ENCODE results near the gene GNAL.

Gene GNAL

DNA sequence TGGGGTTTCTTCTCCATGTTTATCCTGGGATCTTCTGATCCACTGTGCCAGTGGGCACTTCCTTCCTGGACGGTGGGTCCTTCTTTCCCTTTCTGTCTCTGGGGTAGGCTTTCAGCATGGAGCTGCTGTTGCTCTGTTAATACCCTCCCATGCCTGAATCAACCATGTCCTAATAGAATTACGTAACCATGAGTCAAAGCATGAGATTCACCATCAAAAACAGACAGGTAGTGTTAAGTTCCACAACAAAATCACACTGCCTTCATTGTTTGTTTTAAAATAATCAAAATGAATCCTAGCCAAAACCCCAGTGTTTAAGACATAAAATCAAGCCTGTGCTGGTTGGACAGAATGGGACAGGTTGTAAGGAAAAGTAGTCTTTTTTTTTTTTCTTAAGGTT is 37.5 kb downstream of the GNAL start:
- no peak for DNase-seq (ENCODE audit: low read depth)

DNA sequence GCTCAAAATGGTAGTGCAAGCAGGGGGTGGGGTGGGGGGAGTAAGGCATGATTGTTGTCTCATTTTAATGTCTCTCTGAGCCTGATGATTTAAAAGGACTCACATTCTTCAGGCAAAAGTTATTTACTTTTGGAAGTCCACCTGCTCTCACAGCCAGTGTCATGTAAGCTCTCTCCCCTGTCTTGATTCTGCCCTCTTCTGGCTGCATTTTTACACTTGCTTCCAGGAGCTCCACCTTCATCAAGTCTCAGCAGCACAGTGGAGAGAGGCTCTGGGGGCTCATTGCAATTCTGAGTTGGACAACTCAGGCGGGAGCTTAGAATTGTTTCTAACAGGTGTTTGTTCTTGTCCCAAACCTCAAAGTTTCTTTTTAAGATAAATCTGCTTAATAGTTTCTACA is 39.2 kb downstream of the GNAL start:
- DNase-seq (ENCODE audit: low read depth), result peak; percentile 1

DNA sequence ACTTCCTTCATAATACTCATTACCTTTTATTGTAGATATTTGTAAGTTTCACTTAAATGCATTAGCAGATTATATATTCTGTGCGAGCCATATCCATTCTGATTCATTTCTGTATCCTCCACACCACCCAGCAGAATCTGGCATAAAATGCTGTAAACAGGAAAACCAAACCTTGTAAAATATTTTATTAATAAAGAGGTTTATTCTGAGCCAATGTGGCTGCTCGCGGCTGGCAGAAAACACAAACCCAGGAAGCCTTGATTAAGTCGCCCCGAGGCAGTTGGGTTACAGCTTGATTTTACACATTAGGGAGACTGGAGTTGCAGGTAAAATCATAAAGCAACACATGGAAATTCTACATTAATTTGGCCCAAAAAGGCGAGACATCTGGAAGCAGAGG is 40.5 kb downstream of the GNAL start:
- no peak for DNase-seq (ENCODE audit: low read depth)

DNA sequence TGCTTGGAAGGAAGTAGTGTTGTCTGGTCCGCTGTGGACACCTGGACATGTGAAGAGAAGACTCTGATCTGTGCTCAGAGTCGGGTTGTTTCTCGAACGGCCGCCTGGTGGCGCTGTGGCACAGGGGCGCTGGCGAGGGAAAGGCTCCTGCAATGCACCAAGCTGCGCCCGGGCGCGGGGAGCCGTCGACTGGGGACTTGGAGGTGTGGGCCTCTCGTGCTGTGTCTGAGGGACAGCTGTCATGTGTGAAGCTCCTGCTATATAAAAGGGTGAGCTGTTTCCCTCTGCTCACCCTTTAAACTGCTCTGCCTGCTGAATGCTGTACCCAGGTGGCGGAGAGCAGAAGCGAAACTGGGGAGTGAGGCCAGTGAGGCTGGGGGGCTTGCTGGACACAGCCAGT is 44.0 kb downstream of the GNAL start:
- peak; percentile 23 for DNase-seq (ENCODE audit: low read depth)

DNA sequence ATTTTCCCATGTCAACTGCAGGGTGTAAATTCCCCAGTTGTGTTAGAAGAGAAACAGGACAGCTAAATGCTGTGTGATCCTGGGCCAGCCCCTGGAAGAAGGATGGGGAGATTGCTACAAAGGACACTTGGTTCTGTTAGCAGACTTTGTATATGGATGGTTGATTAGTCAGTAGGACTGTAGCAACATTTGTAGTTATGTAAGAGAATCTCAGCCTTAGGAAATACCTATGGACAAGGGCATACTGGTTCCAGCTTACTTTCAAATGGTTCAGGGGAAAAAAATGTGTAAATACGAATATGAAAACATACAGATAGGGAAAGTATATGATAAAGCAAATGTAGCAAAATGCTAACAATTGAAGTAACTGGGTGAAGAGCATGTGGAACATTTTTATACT is 47.6 kb downstream of the GNAL start:
- DNase-seq (ENCODE audit: low read depth), result no peak

DNA sequence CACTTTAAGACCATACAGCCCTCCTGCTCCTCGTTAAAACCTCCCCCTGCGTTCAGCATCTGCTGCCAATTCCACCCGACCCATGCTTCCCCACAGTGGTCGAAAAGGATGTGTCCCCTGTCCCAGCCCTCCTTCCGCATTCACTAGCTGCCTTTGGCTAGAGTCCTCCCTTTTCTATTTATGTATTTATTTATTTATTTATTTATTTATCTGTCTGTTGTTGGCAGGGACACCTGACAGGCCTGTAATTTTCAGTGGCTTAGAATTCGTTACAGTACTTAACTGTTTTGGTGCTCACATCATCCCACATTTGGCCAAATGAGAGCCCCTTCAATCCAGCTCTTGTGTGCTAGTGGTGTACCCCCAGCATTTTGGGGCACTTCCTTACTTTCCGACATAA is 50.8 kb downstream of the GNAL start:
- no peak for DNase-seq (ENCODE audit: low read depth)

DNA sequence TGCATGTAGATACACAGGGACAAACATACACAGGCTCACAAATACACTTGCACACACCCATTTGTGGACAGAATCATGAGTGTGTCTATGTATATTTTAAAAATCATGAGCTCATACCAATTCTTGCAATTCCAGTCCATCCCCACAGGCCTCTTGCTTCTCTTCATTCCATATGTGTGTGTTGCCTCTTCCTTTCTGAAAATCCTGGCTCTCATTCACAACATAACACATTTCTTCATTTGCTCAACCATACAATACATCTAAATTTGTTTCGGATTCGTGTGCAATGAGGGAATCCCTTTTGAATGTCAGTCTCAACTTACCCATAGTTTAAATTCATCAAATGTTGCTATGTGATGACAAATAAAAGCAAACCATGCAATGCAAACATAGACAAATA is 51.4 kb downstream of the GNAL start:
- DNase-seq (ENCODE audit: low read depth), result no peak

DNA sequence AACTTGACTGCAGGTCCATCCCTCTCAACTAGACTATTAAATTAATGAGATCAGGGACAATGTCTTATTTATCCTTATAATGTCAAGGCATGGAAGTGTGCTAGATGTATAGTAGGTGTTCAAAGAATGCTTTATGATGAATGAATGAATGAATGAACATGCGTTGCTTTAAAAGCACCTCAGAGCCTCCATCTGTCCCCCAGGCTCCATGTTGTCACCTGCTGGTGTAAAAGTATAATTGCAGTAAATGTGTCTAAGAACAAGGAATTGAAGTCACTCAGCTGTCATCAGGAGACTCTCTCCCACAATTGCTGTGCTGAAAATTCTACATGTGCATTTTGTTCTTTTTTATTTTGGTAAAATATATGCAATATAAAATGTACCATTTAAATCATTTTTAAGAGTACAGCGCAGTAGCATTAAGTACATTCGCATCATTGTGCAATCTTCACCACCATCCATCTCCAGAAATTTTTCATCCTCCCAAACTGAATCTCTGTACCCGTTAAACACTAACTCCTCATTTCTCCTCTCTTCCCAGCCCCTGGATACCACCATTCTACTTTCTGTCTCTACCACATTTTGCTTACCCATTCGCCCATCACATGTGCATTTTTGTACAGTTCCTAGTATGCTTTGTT is 52.6 kb downstream of the GNAL start:
- no peak for DNase-seq (ENCODE audit: low read depth)

DNA sequence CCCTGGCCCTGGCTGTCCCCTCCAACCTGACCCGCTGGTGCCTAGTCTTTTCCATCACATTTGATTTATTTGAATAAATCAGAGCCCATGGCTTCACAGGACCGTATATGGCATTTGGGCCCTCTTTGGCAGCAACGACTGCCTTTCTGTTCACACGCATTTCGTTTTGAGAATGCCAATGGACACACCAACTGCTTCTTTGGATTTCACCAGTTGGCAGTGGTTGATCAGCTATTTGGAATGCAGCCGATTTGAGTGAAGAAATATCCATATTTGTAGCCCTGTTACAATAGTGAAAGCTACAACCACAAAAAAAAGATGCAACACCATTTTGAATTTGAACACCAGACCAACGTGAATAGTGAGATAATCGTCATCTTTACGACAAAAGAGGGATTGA is 56.5 kb downstream of the GNAL start:
- DNase-seq (ENCODE audit: low read depth), result no peak

DNA sequence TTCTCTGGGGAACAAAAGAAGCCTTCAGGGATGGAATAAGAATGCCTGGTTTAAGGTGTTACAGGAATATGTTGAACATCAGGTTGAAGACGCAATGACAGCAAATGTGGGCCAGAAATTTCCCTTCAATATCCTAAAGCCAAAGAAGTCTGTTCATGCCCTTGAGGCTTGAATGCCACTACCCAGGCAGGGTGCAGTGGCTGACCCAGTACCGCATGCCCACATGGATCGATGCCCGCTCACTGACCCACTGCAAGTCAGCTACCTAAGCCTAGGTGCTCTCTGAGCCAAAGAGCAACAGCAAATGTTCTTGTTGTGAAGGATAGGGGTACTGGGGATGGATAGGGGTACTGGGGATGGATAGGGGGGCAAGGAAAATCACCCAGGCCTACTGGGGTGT is 58.2 kb downstream of the GNAL start:
- DNase-seq (ENCODE audit: low read depth), result no peak

DNA sequence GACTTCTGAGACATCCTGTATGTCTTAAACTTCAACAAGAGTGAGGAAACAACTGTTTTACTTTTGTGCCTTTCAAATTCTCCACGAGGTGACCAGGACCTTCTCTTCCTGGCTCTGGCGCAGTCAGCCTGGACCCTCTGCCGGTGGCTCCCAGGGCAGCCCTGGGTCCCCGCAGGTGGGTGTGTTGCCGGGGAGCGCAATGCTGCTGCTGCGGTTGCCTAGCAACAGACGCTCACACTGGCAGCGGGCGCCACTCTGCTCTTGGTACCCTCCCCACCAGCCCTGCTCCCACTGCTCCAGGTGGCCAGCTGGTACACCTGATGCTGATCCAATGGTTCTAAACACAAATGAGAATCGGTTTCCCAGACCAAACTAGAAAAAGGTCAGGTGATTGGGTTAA is 58.7 kb downstream of the GNAL start:
- DNase-seq (ENCODE audit: low read depth), result no peak

DNA sequence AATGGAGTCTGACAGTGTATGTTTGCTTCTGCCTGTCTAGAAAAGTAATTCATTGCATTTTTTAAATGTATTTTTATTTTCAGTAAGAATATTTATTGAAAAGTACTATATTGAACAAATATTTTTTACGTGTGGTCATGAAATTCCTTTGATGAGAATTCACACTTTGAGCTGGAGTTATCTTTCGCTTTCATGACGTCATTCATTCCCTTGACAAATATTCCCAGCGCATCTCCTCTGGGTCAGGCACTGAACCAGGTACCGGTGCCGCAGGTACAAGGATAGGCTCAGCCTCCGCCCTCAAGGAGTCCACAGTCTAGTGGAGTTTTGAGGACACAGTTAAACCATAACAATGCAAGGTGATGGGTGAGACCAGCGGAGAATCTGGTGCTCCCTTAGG is 60.2 kb downstream of the GNAL start:
- no peak for DNase-seq (ENCODE audit: low read depth)

DNA sequence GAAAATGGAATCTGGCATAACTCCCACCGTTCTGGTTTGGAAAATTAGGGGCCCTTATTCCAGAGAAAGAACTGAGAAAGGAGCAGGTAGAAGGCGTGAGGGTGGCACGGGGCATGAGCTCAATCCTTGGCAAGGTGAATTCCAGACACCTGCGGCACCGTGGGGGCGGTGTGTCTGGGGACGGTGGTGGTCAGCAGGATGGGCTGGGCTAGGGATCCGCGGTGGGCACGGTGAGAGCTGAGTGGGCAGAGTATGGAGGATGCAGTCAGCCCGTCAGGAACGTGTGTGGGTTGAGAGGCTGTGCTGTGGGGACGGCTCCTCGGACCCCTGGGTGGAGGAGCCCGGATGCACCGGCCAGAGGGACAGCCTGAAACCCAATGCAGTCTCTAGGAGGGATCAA is 61.1 kb downstream of the GNAL start:
- no peak for DNase-seq (ENCODE audit: low read depth)

DNA sequence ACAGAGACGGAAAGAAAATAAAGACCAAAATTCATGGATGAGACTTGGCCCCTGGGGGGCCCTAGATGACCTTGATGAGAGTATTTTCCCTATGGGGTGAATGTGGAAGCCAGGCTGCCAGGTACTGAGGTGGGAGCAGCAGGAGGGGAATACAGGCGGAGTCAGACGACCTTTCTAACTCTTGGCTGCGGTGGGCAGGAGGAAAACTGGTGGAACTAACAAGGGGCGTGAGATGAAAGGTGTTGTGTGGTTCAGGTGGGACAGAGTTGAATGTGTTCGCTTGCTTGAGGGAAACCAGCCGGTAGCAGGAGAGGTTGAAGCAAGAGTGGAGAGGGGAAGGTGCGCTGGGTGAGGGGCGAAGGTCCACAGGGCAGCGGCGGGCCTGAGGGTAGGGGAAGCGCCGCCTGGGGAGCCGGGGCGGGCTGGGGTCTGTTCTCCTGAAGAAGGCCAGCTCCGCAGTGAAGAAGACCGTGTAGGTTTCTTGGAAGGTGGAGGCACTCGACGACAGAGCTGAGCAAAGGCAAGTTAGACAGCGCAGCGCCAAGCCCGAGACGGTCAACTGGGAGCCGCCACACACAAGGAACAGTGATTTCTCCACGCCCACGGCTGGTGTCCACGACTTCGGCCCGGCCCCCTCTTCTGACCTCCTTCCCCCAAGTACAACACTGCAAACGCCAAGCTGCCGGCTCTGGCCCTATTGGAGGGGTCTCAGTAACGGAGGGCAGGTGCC is 61.7 kb downstream of the GNAL start:
- no peak for DNase-seq (ENCODE audit: low read depth)

DNA sequence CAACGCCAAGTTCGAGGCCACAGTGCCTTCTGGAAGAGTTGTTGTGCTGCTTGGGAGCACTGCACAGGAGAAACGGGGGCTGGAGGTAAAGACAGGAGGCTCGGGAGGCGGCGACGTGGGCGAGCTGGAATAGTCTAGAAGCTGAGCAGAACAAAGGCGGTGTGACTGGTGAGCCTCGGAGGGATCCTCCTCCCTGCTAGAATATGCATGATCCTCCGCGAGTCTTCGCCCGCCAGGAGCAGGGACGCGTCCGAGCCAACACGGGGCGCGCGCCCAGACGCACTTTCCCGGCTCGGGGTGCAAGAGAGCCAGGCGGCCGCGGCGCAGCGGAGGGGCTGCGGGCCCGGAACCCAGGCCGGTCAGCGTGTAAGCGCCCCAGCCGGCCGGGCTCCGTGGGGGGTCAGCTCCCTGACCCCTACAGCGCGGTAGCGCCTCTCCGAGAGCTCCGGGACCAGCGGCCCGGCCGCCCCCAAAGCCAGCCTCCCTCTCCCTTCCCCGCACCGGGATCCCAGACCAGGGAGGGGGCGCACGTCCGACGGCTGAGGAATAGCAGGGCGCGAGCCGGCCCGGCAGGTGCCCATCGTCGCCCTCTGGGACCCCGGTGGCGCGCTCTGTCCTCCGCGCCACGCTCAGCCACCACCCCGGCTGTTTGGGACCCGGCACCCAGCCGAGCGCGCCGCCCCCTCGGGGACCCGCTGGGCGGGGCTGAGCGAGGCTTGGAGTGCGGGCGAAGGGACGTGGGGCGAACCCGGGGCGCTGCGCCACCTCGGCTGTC is 62.5 kb downstream of the GNAL start:
- DNase-seq (ENCODE audit: low read depth), result no peak

DNA sequence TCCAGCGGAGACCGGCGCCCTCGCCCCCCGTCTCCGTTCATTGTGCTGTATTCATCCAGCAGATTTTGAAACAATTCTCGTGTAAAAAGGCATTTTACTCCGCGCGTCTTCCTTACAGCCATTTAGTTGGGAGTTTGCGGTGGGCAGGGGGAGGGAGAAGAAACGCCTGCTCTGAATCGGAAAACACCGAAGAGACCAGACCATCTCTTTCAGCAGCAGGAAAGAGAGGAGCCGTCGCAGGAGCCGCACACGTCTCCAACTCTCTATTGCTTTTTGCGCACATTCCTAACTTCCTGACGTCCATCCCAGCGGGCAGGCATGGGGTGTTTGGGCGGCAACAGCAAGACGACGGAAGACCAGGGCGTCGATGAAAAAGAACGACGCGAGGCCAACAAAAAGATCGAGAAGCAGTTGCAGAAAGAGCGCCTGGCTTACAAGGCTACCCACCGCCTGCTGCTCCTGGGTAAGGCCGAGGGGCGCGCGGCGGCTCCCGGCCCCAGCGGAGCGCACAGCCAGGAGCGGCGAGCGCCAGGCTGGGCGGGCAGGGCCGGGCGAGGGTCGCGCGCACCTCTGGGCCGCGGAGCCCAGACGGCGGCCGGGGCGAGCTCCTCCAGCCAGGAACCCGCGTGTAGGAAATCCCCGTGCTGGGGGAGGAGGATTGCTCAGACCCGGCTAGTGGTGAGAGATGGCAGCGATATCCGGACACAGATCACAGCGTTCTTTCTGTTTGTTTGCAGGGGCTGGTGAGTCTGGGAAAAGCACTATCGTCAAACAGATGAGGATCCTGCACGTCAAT is 63.2 kb downstream of the GNAL start:
- DNase-seq (ENCODE audit: low read depth), result no peak

DNA sequence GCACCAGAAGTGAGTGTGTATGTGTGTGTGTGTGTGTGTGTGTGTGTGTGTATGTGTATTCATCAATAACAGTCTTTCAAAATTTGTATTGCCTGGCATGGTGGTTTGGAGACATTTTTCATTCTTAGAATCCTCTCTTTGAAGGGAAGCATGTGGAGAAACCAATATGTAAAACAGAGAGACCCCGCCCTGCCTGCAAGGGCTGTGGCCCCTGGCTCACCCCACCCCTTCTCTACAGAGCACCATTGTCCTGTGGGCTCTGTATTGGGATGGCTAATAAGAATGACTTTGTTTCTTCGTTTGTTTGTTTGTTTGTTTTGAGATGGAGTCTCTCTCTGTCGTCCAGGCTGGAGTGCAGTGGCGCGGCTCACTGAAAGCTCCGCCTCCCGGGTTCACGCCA is 65.9 kb downstream of the GNAL start:
- no peak for DNase-seq (ENCODE audit: low read depth)

DNA sequence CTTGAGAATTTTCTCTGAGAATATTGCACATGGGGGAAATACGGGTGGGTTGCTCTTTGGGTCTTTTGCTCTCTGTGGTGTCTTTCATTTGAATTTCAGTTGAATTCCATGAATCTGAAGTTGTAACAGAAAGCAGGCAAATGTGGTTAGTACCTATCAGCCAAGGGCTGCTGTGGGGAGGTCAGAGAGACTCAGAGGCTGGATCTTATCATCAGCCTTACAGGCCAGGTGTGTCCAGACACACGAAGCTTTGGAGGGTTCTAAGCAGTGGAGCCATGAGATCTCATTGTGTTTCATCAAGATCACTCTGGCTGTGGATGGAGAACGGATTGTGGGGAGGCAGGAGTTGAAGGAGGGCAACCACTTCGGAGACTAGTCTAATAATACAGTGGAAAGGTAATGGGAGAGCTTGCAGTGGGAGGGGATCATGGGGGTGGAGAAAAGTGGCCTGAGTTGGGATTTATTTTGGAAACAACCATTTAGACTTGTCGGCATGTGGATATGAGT is 68.1 kb downstream of the GNAL start:
- DNase-seq (ENCODE audit: low read depth), result no peak

DNA sequence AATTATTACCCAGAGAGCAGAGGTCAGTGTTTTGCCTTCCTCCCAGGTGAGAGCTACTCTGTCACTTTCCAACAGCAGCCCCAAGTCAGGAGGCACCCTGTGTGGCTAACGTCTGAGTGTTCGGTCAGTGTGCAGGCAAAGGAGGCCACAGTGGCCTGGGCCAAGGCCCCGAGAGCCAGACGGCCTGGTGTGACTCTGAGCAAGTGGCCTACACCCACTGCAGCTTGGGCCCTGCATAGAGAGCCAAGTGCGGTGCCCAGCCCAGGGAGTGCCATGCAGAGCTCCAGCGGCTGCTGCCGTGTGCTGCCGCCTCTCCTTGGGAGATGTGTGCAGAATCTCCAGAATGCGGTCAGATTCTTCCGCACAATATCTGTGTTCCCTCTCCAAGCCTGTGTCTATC is 70.4 kb downstream of the GNAL start:
- no peak for DNase-seq (ENCODE audit: low read depth)

DNA sequence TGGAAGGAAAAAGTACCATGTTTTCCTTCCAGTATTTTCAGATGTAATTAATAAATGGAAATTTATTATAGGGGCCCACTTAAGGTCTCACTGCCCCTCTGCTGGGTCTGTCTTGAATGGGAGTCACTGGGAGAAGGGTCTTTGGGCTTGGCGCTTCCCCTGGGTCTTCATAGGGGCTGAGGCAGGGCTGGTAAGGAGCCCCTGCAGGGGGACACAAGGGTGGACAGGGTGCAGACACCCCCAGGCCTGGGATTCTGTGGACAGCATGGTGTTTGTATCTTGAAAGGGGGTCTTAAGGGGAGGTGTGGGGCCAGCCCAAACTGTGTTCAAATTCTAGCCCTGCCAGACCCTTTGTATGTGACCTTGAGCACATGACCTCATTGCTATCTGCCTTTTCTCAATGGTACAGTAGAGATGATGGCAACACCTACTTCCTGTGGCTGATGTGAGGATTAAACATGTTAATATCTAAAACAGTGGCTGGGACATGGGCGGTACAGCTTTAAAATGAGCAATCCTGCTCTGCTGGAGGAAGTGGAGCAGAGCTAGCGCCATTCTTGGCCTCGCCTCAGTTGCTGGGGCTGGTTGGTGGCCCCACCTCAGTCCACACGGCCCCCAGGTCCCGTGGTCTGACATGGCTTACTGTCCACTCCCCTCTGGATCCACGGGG is 71.6 kb downstream of the GNAL start:
- DNase-seq (ENCODE audit: low read depth), result no peak

DNA sequence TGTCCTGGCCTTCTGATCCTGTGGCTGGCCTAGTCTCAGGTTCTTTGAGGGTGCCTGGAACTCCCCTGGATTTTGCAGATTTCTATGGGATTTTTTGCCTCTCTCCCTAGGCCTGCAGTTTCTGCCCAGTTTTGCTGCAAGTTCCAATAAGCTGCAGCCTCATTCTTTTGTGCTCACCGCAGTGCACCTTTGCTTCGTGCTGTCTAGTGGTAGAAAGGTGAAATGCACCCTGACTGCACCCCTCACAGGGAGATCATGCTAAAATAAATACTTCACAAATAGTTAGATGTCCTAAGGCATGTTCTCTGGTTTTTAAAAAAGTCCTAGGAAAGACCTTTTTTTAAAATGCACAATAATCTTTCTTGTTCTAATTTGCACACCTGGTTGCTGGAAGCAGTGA is 72.5 kb downstream of the GNAL start:
- no peak for DNase-seq (ENCODE audit: low read depth)

DNA sequence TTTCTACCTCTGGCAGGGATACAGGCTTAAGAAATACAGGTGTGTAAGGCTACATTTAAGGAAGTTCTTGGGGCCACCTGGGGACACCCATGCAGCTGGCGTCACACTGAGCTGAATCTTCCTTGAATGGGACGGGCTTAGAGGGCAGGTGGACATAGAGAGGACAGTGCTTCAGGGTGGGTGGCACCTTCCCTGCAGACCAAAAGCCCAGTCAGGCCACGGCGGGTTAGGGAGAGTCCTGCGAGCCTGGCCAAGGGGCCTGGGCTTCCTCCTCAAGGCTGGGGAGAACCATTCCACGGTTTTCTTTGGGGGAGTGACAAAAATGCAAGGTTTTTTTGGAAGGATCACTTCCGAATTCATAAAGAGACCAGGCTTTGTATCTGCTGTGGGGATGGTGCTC is 73.4 kb downstream of the GNAL start:
- no peak for DNase-seq (ENCODE audit: low read depth)

Data from fibroblast of the conjunctiva (primary cell).